Measurements from ENCODE around the gene BCAP31.

GRCh38 chrX:153739754-153740486 lies 15.7 kb upstream of the BCAP31 start:
- TF ChIP-seq YY1 (IDR thresholded peaks at IDR 0.05; ENCODE audit: insufficient read depth, insufficient read length), result no peak
- no peak for TF ChIP-seq ZNF274 (IDR thresholded peaks at IDR 0.05; ENCODE audit: low read depth, low read length)
